Mesothelial cell of epicardium (in vitro differentiated cells): ENCODE data around the gene BACE2. TPM values are rescaled to one million over a fixed set of nuclear protein-coding genes. Genes with fewer than 3 reads are reported as not detected.
A peak's percentile ranks its signal among the peaks of the same experiment; 100 is the strongest.

Experiments used
- DNase-seq, 2 experiments: peaks; one replicate each; pipeline ENCODE4 v3.0.0; 2021; ENCODE audit warnings: low spot score in 2 of 2; ENCODE audit not compliant: unreplicated experiment in 2 of 2
- H3K27ac Mint-ChIP-seq: 2 replicates; pipeline ENCODE4 v1.8.0; 2021; ENCODE audit warnings: mixed read lengths
- H3K27me3 Mint-ChIP-seq: 2 replicates; pipeline ENCODE4 v1.8.0; 2021; ENCODE audit warnings: low read depth, mixed read lengths
- H3K36me3 Mint-ChIP-seq: 2 replicates; pipeline ENCODE4 v1.8.0; 2021; ENCODE audit warnings: mixed read lengths
- H3K4me1 Mint-ChIP-seq: 2 replicates; pipeline ENCODE4 v1.8.0; 2021; ENCODE audit warnings: mixed read lengths
- H3K4me3 Mint-ChIP-seq: 2 replicates; pipeline ENCODE4 v1.8.0; 2021; ENCODE audit warnings: mild to moderate bottlenecking, moderate library complexity, mixed read lengths
- H3K9me3 Mint-ChIP-seq: 2 replicates; pipeline ENCODE4 v1.8.0; 2021; ENCODE audit warnings: mixed read lengths
- CTCF ChIP-seq: fragments of 200-600 bp; sonication (generic); IDR thresholded peaks from one replicate; pipeline ENCODE4 v1.5.0; 2021; ENCODE audit warnings: antibody characterized with exemption; ENCODE audit not compliant: unreplicated experiment
- total RNA-seq: library from RNA; stranded (reverse); gene quantifications from 3 replicates; pipeline ENCODE4 v1.2.1, GENCODE V29; 2021

The BACE2 gene
- total RNA-seq, 1 donor from 2014 or later, result 31.3 TPM

GRCh38 chr21:41164981-41165655, 2.8 kb upstream of the BACE2 start:
- Mint-ChIP-seq H3K9me3 (no peaks in the 10 kb centered on the region), H3K27me3 (peaks cover 4% of the 10 kb centered on the region), H3K27ac (no peak overlapping the region), H3K36me3 (no peaks in the 10 kb centered on the region), H3K4me3 (no peak overlapping the region), H3K4me1 (peaks cover 16% of the 10 kb centered on the region)
- TF ChIP-seq CTCF, result no peak
- no peak for DNase-seq

GRCh38 chr21:41166884-41167283, 1.1 kb upstream of the BACE2 start:
- no peaks in the 10 kb centered on the region for H3K9me3 Mint-ChIP-seq
- H3K4me1 Mint-ChIP-seq, result peaks cover 19% of the 10 kb centered on the region
- TF ChIP-seq CTCF, result no peak
- H3K4me3 Mint-ChIP-seq, result peak overlapping the region; percentile 76
- H3K27me3 Mint-ChIP-seq, result no peaks in the 10 kb centered on the region
- DNase-seq, result no peak
- H3K36me3 Mint-ChIP-seq, result no peaks in the 10 kb centered on the region
- peak overlapping the region; percentile 77 for H3K27ac Mint-ChIP-seq

- H3K4me1 Mint-ChIP-seq, result peaks cover 19% of the 10 kb centered on the region
- TF ChIP-seq CTCF, result no peak
- no peaks in the 10 kb centered on the region for H3K36me3 Mint-ChIP-seq
- no peaks in the 10 kb centered on the region for H3K9me3 Mint-ChIP-seq
- peak overlapping the region; percentile 86 for H3K27ac Mint-ChIP-seq
- H3K4me3 Mint-ChIP-seq, result peak overlapping the region; percentile 78
- H3K27me3 Mint-ChIP-seq, result no peaks in the 10 kb centered on the region
- peak; percentile 42 to 62 for DNase-seq
Measured at GRCh38 chr21:41168391-41169257, 664 bp downstream of the BACE2 start.

GRCh38 chr21:41169258-41169576, 1.3 kb downstream of the BACE2 start:
- DNase-seq, result no peak
- no peak for TF ChIP-seq CTCF
- no peaks in the 10 kb centered on the region for H3K27me3 Mint-ChIP-seq
- peak overlapping the region; percentile 78 for H3K4me3 Mint-ChIP-seq
- peaks cover 19% of the 10 kb centered on the region for H3K4me1 Mint-ChIP-seq
- no peaks in the 10 kb centered on the region for H3K36me3 Mint-ChIP-seq
- H3K9me3 Mint-ChIP-seq, result no peaks in the 10 kb centered on the region
- H3K27ac Mint-ChIP-seq, result peak overlapping the region; percentile 86

- TF ChIP-seq CTCF, result no peak
- no peaks in the 10 kb centered on the region for H3K9me3 Mint-ChIP-seq
- peak overlapping the region; percentile 78 for H3K4me3 Mint-ChIP-seq
- no peaks in the 10 kb centered on the region for H3K36me3 Mint-ChIP-seq
- DNase-seq, result no peak
- H3K27ac Mint-ChIP-seq, result no peak overlapping the region
- H3K4me1 Mint-ChIP-seq, result peaks cover 19% of the 10 kb centered on the region
- H3K27me3 Mint-ChIP-seq, result no peaks in the 10 kb centered on the region
Measured at GRCh38 chr21:41169701-41170100, 1.7 kb downstream of the BACE2 start.
